ENCODE data around the gene OR2T34.
"Not testable (repeated sequence)": the region's sequence is repeated elsewhere in the genome, so short reads cannot be mapped to it uniquely, and the experiment has no call there.

- TF ChIP-seq CTCF, POLR2AphosphoS5, EP300 (IDR thresholded peaks at IDR 0.05): not testable (repeated sequence)
Observed at GRCh38 chr1:248570811-248571210, 3.7 kb downstream of the OR2T34 start.

Measured in suprapubic skin (tissue), 4 donors.